Testis (tissue), 2 donors: ENCODE measurements around the gene DCBLD2.

ENCODE experiments used
- CTCF ChIP-seq, 3 experiments: fragments of 450-650 bp in 2 of 3; fragments of 200-600 bp in 1 of 3; sonication (generic) in 1 of 3; IDR thresholded peaks; one replicate each; pipeline ENCODE4 v1.5.1; 2016 to 2019; ENCODE audit warnings: antibody characterized with exemption in 3 of 3, mild to moderate bottlenecking in 2 of 3, moderate library complexity in 1 of 3
- POLR2A ChIP-seq: fragments of 450-650 bp; IDR thresholded peaks from one replicate; pipeline ENCODE4 v1.6.1; 2017; ENCODE audit warnings: antibody characterized with exemption, mild to moderate bottlenecking, moderate library complexity

GRCh38 chr3:98772022-98772421 lies 129.5 kb downstream of the DCBLD2 start:
- TF ChIP-seq CTCF (IDR thresholded peaks at IDR 0.05) (no peak), POLR2A (no peak)
